Testis (tissue), 2 donors: ENCODE data around the gene FAM117B.

ENCODE experiments used
- POLR2A ChIP-seq: fragments of 450-650 bp; IDR thresholded peaks from one replicate; pipeline ENCODE4 v1.6.1; 2017; ENCODE audit warnings: antibody characterized with exemption, mild to moderate bottlenecking, moderate library complexity
- TF ChIP-seq, protein P1 (sequence below), 3 experiments: fragments of 450-650 bp in 2 of 3; fragments of 200-600 bp in 1 of 3; sonication (generic) in 1 of 3; IDR thresholded peaks; one replicate each; pipeline ENCODE4 v1.5.1; 2016 to 2019; ENCODE audit warnings: antibody characterized with exemption in 3 of 3, mild to moderate bottlenecking in 2 of 3, moderate library complexity in 1 of 3

DNA sequence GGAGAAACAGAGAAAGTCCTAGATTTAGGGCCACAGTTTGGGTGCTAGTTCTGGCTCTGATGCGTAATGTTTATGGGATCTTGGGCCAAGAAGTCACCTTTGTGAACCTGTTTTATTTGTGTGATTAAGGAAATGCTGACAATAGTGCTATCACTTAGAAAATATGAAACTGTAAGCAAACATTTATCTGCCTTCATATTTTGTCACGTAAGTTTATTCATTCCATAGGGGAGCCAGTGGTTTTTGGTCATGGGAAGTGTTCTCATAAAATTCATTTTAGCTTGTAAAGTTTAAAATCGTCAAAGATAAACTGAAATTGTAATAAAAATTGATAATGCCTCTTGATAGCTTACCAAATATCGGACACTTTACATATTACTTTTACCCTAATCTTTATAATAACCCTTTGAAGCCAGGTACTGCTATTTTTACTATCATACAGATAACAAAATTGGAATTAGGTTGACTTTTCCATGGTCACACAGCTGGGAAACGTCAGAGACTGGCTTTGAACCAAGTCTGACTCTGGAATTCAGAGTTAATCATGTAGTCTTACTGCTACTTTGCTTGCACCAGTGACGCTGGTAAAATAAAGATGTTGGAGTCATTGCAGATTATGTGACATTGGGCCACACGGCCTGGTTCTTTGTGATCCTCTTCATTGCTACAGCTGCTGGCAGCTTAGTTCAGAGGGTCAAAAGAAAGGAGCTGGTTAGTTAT, 137.1 kb downstream of the FAM117B start:
- TF ChIP-seq, protein P1, sequence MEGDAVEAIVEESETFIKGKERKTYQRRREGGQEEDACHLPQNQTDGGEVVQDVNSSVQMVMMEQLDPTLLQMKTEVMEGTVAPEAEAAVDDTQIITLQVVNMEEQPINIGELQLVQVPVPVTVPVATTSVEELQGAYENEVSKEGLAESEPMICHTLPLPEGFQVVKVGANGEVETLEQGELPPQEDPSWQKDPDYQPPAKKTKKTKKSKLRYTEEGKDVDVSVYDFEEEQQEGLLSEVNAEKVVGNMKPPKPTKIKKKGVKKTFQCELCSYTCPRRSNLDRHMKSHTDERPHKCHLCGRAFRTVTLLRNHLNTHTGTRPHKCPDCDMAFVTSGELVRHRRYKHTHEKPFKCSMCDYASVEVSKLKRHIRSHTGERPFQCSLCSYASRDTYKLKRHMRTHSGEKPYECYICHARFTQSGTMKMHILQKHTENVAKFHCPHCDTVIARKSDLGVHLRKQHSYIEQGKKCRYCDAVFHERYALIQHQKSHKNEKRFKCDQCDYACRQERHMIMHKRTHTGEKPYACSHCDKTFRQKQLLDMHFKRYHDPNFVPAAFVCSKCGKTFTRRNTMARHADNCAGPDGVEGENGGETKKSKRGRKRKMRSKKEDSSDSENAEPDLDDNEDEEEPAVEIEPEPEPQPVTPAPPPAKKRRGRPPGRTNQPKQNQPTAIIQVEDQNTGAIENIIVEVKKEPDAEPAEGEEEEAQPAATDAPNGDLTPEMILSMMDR (IDR thresholded peaks at IDR 0.05): no peak
- no peak for TF ChIP-seq POLR2A
